ENCODE data around the gene MORN5. TPM values are rescaled to one million over a fixed set of nuclear protein-coding genes. Genes with fewer than 3 reads are reported as not detected.
"Not testable (repeated sequence)": the region's sequence is repeated elsewhere in the genome, so short reads cannot be mapped to it uniquely, and the experiment has no call there.

The MORN5 gene
- total RNA-seq: 0.82 TPM

- FAIRE-seq: no peak
- DNase-seq (ENCODE audit: low spot score in 2 of 2): peak; percentile 84 to 97
Measured at GRCh38 chr9:122159026-122159924, at the start of gene MORN5, which contains the start of gene NDUFA8. Gene MORN5 (plus strand): TSS chr9:122159908. CDS start chr9:122159973, 65 bp downstream. Gene NDUFA8 (minus strand): TSS chr9:122159779. CDS start chr9:122159677, 102 bp downstream.

GRCh38 chr9:122110100-122110833 is 49.4 kb upstream of the MORN5 start:
- FAIRE-seq: no peak
- DNase-seq (ENCODE audit: low spot score in 2 of 2): no peak

GRCh38 chr9:122111413-122112085 is 48.2 kb upstream of the MORN5 start:
- DNase-seq (ENCODE audit: low spot score in 2 of 2) (no peak), FAIRE-seq (no peak)

- no peak for FAIRE-seq
- no peak for DNase-seq (ENCODE audit: low spot score in 2 of 2)
Measured at GRCh38 chr9:122112238-122112637, 47.5 kb upstream of the MORN5 start.

GRCh38 chr9:122113574-122113973 is 46.1 kb upstream of the MORN5 start:
- no peak for DNase-seq (ENCODE audit: low spot score in 2 of 2)
- no peak for FAIRE-seq

- DNase-seq (ENCODE audit: low spot score in 2 of 2) (no peak), FAIRE-seq (no peak)
Measured at GRCh38 chr9:122115176-122116035, 44.3 kb upstream of the MORN5 start.

- no peak for FAIRE-seq
- no peak for DNase-seq (ENCODE audit: low spot score in 2 of 2)
Measured at GRCh38 chr9:122116040-122116439, 43.7 kb upstream of the MORN5 start.

- FAIRE-seq: no peak
- no peak for DNase-seq (ENCODE audit: low spot score in 2 of 2)
Measured at GRCh38 chr9:122116448-122117173, 43.1 kb upstream of the MORN5 start.

- DNase-seq (ENCODE audit: low spot score in 2 of 2); FAIRE-seq: not testable (repeated sequence)
Measured at GRCh38 chr9:122117241-122117640, 42.5 kb upstream of the MORN5 start.

- DNase-seq (ENCODE audit: low spot score in 2 of 2) (no peak), FAIRE-seq (no peak)
Measured at GRCh38 chr9:122118343-122119165, 41.2 kb upstream of the MORN5 start.

- FAIRE-seq (no peak), DNase-seq (ENCODE audit: low spot score in 2 of 2) (no peak)
Measured at GRCh38 chr9:122119166-122119521, 40.6 kb upstream of the MORN5 start.

- FAIRE-seq (no peak), DNase-seq (ENCODE audit: low spot score in 2 of 2) (no peak)
Measured at GRCh38 chr9:122119721-122120120, 40.0 kb upstream of the MORN5 start.

GRCh38 chr9:122120316-122121071 is 39.2 kb upstream of the MORN5 start:
- DNase-seq (ENCODE audit: low spot score in 2 of 2) (no peak), FAIRE-seq (no peak)

GRCh38 chr9:122121391-122121790 is 38.3 kb upstream of the MORN5 start:
- FAIRE-seq: no peak
- no peak for DNase-seq (ENCODE audit: low spot score in 2 of 2)

GRCh38 chr9:122121931-122122330 is 37.8 kb upstream of the MORN5 start:
- FAIRE-seq: no peak

GRCh38 chr9:122122468-122122867 is 37.2 kb upstream of the MORN5 start:
- DNase-seq (ENCODE audit: low spot score in 2 of 2) (no peak), FAIRE-seq (no peak)

More at GRCh38 chr9:122121931-122122330, 37.8 kb upstream of the MORN5 start:
- no peak for DNase-seq (ENCODE audit: low spot score in 2 of 2)

GRCh38 chr9:122122903-122123632 is 36.6 kb upstream of the MORN5 start:
- no peak for FAIRE-seq
- DNase-seq (ENCODE audit: low spot score in 2 of 2): peak; percentile 79 to 82

Data from frontal cortex (tissue), 4 donors.